Mucosa of gallbladder (tissue), 1 donor: ENCODE measurements around the gene CAMKV. TPM values are rescaled to one million over a fixed set of nuclear protein-coding genes. Genes with fewer than 3 reads are reported as not detected.
"Not testable (repeated sequence)": the region's sequence is repeated elsewhere in the genome, so short reads cannot be mapped to it uniquely, and the experiment has no call there.

ENCODE experiments used
- DNase-seq: peaks from one replicate; pipeline ENCODE4 v3.0.0-alpha.2; 2020; ENCODE audit warnings: low spot score
- total RNA-seq: library from RNA; stranded (reverse); gene quantifications from one replicate; pipeline ENCODE4 v1.2.1, GENCODE V29; 2021
- donor health status: DM: no; HTN: no; CAD: no.

The CAMKV gene
- total RNA-seq, 1 donor from 2014 or later, result 0.09 TPM

- peak; percentile 22 for DNase-seq
These were observed 24.0 kb downstream of the CAMKV start for GRCh38 chr3:49845694-49846093.

- DNase-seq, result no peak
These were observed 25.1 kb downstream of the CAMKV start for GRCh38 chr3:49844464-49845183.

- DNase-seq, result no peak
These were observed 26.7 kb downstream of the CAMKV start for GRCh38 chr3:49842843-49843517.

GRCh38 chr3:49841806-49842205 lies 27.9 kb downstream of the CAMKV start:
- DNase-seq, result no peak

- DNase-seq, result no peak
These were observed 28.5 kb downstream of the CAMKV start for GRCh38 chr3:49841126-49841696.

GRCh38 chr3:49840388-49840787 lies 29.3 kb downstream of the CAMKV start:
- DNase-seq, result no peak

GRCh38 chr3:49839193-49839809 lies 30.4 kb downstream of the CAMKV start:
- DNase-seq, result peak; percentile 85

- DNase-seq, result no peak
These were observed 38.4 kb downstream of the CAMKV start for GRCh38 chr3:49831341-49831740.

- DNase-seq, result no peak
These were observed 43.7 kb downstream of the CAMKV start for GRCh38 chr3:49826016-49826415.

- DNase-seq, result not testable (repeated sequence)
These were observed 46.6 kb downstream of the CAMKV start for GRCh38 chr3:49823131-49823530.

GRCh38 chr3:49813497-49814174 lies 56.1 kb downstream of the CAMKV start, which contains the start of gene UBA7:
UBA7 (minus strand) TSS chr3:49813953; CDS start chr3:49813787, 166 bp downstream.
- peak; percentile 60 for DNase-seq

- no peak for DNase-seq
These were observed 56.7 kb downstream of the CAMKV start for GRCh38 chr3:49812916-49813496.

Other genes starting within 250 kb of the CAMKV start
- 128 TPM for gene APEH, start 195.6 kb downstream of the CAMKV start, total RNA-seq
- gene MST1, start 180.4 kb downstream of the CAMKV start, total RNA-seq, result 45.5 TPM
- 55.6 TPM for gene RNF123, start 180.3 kb downstream of the CAMKV start, total RNA-seq
- 0.43 TPM for gene AMIGO3, start 150.2 kb downstream of the CAMKV start, total RNA-seq
- gene GMPPB, start 146.0 kb downstream of the CAMKV start, total RNA-seq, result 51.9 TPM
- gene IP6K1, start 83.4 kb downstream of the CAMKV start, total RNA-seq, result 46.1 TPM
- gene CDHR4, start 70.0 kb downstream of the CAMKV start, total RNA-seq, result 0.09 TPM
- gene INKA1, start 66.6 kb downstream of the CAMKV start, total RNA-seq, result 4.4 TPM
- 122 TPM for gene UBA7, start 56.0 kb downstream of the CAMKV start, total RNA-seq
- 2.4 TPM for gene TRAIP, start 13.3 kb downstream of the CAMKV start, total RNA-seq
- gene MST1R, start 34.0 kb upstream of the CAMKV start, total RNA-seq, result 131 TPM
- gene MON1A, start 59.9 kb upstream of the CAMKV start, total RNA-seq, result 9.7 TPM
- gene RBM6, start 70.2 kb upstream of the CAMKV start, total RNA-seq, result 89.2 TPM
- 132 TPM for gene RBM5, start 219.0 kb upstream of the CAMKV start, total RNA-seq